SJSA1 (cell line): Measurements from ENCODE around the gene CNGA4. TPM values are rescaled to one million over a fixed set of nuclear protein-coding genes. Genes with fewer than 3 reads are reported as not detected.

ENCODE experiments used
- total RNA-seq: library from RNA; depleted of rRNA; stranded (reverse); fragments of >200 nt; shearing (Covaris generic); gene quantifications from 2 replicates; pipeline ENCODE4 v1.2.3, GENCODE V29; 2014; rRNA removed

The CNGA4 gene
- total RNA-seq, 1 experiment from 2014 or later = not detected

Other genes with a start within 250 kb of the CNGA4 start
- not detected in 2 replicates for gene OR56A4, start 232.1 kb upstream of the CNGA4 start, total RNA-seq
- not detected in 2 replicates for gene OR56A1, start 208.3 kb upstream of the CNGA4 start, total RNA-seq
- gene OR56B4, start 131.4 kb upstream of the CNGA4 start, total RNA-seq = not detected in 2 replicates
- not detected in 2 replicates for gene OR52B2, start 68.8 kb upstream of the CNGA4 start, total RNA-seq
- not detected in 2 replicates for gene OR52W1, start 39.9 kb upstream of the CNGA4 start, total RNA-seq
- not detected in 2 replicates for gene C11orf42, start 33.5 kb upstream of the CNGA4 start, total RNA-seq
- gene FHIP1B, start 4.5 kb upstream of the CNGA4 start, total RNA-seq = 5.6 and 10.0 TPM in 2 replicates
- gene CCKBR, start 20.7 kb downstream of the CNGA4 start, total RNA-seq = not detected in 2 replicates
- gene CAVIN3, start 81.4 kb downstream of the CNGA4 start, total RNA-seq = 174 and 307 TPM in 2 replicates
- 38.9 and 57.9 TPM in 2 replicates for gene SMPD1, start 151.4 kb downstream of the CNGA4 start, total RNA-seq
- gene APBB1, start 180.0 kb downstream of the CNGA4 start, total RNA-seq = 12.0 and 17.1 TPM in 2 replicates
- 0.32 TPM in 1 of 2 replicates, not detected in the other for gene HPX, start 201.9 kb downstream of the CNGA4 start, total RNA-seq
- gene TRIM3, start 234.9 kb downstream of the CNGA4 start, total RNA-seq = 9.1 and 11.0 TPM in 2 replicates
- 14.0 and 22.9 TPM in 2 replicates for gene ARFIP2, start 242.2 kb downstream of the CNGA4 start, total RNA-seq
- 5.6 and 19.1 TPM in 2 replicates for gene TIMM10B, start 242.4 kb downstream of the CNGA4 start, total RNA-seq